GM10847 (cell line): ENCODE measurements around the gene CDK2.

ENCODE experiments used
- POLR2A ChIP-seq: IDR thresholded peaks from 2 replicates; pipeline ENCODE4 v1.6.1; 2011; ENCODE audit not compliant: insufficient read length; ENCODE audit errors: extremely low read depth

CDK2 gene

GRCh38 chr12:55933799-55934742 lies 32.6 kb upstream of the CDK2 start:
- no peak for TF ChIP-seq POLR2A

GRCh38 chr12:55934773-55935172 lies 31.9 kb upstream of the CDK2 start:
- no peak for TF ChIP-seq POLR2A

GRCh38 chr12:55935738-55936151 lies 30.9 kb upstream of the CDK2 start:
- TF ChIP-seq POLR2A, result no peak

GRCh38 chr12:55937981-55938380 lies 28.6 kb upstream of the CDK2 start:
- no peak for TF ChIP-seq POLR2A

GRCh38 chr12:55938826-55939501 lies 27.7 kb upstream of the CDK2 start:
- no peak for TF ChIP-seq POLR2A

GRCh38 chr12:55940065-55940732 lies 26.4 kb upstream of the CDK2 start:
- no peak for TF ChIP-seq POLR2A

- TF ChIP-seq POLR2A, result no peak
Observed at GRCh38 chr12:55942055-55942454, 24.6 kb upstream of the CDK2 start.

GRCh38 chr12:55942577-55943136 lies 24.0 kb upstream of the CDK2 start:
- TF ChIP-seq POLR2A, result no peak

GRCh38 chr12:55946553-55946952 lies 20.1 kb upstream of the CDK2 start:
- TF ChIP-seq POLR2A, result no peak

- no peak for TF ChIP-seq POLR2A
Observed at GRCh38 chr12:55955344-55955743, 11.3 kb upstream of the CDK2 start.

- no peak for TF ChIP-seq POLR2A
Observed at GRCh38 chr12:55955800-55956508, 10.7 kb upstream of the CDK2 start.

- TF ChIP-seq POLR2A, result no peak
Observed at GRCh38 chr12:55957106-55957859, 9.3 kb upstream of the CDK2 start.

GRCh38 chr12:55963760-55964159 lies 2.9 kb upstream of the CDK2 start:
- TF ChIP-seq POLR2A, result no peak

- no peak for TF ChIP-seq POLR2A
Observed at GRCh38 chr12:55965240-55965639, 1.4 kb upstream of the CDK2 start.
